ENCODE measurements around the gene BCAS1. TPM values are rescaled to one million over a fixed set of nuclear protein-coding genes. Genes with fewer than 3 reads are reported as not detected.

The BCAS1 gene
- total and polyA plus RNA-seq, 10 of the 15 experiments (the other 5 are each of a cell fraction or from before 2014, with no cell fraction given): 0.21 to 1.4 (median 0.55) TPM

GRCh38 chr20:54017846-54018245 lies 52.5 kb downstream of the BCAS1 start (continued):
- TF ChIP-seq GATAD2B (conservative IDR thresholded peaks at IDR 0.05; ENCODE audit: low read depth) (peak; percentile 54; the same call in 1 of the 2 replicates), ZNF622 (IDR thresholded peaks at IDR 0.05) (no peak), SIX5 (IDR thresholded peaks at IDR 0.05; ENCODE audit: low read depth, low read length, severe bottlenecking) (no peak), EED (IDR thresholded peaks at IDR 0.05; ENCODE audit: low read depth) (no peak), IRF3 (IDR thresholded peaks at IDR 0.05) (no peak), TCF3 (IDR thresholded peaks at IDR 0.05; ENCODE audit: borderline replicate concordance, insufficient read depth, low read depth, low read length) (no peak), FOS (IDR thresholded peaks at IDR 0.05; ENCODE audit: borderline replicate concordance, extremely low read depth, insufficient read length) (no peak), NFIC (IDR thresholded peaks at IDR 0.05; ENCODE audit: low read depth, low read length) (peak; percentile 48; the same call in 1 of the 2 replicates), MTA2 (IDR thresholded peaks at IDR 0.05; ENCODE audit: low read depth) (peak; percentile 77), IKZF1 (conservative IDR thresholded peaks at IDR 0.05) (peak; percentile 40; the same call in 1 of the 2 replicates), RELA (IDR thresholded peaks at IDR 0.05; ENCODE audit: borderline replicate concordance, partially characterized antibody) (no peak), MXI1 (IDR thresholded peaks at IDR 0.05; ENCODE audit: low read depth, low read length) (peak; percentile 44; the same call in 1 of the 2 replicates), EZH2 (IDR thresholded peaks at IDR 0.05; ENCODE audit: borderline replicate concordance, control insufficient read depth, low read depth, low read length) (no peak), TBL1XR1 (IDR thresholded peaks at IDR 0.05; ENCODE audit: low read depth, low read length) (peak; percentile 37; the same call in 1 of the 2 replicates), PAX8 (IDR thresholded peaks at IDR 0.05) (no peak), ELK1 (IDR thresholded peaks at IDR 0.05; ENCODE audit: low read depth, low read length) (no peak), MLLT1 (IDR thresholded peaks at IDR 0.05) (no peak), CBX5 (IDR thresholded peaks at IDR 0.05; ENCODE audit: low read depth) (0 out of 2 replicates have a peak, but pooled peaks have one; percentile 58)
